ENCODE results near the gene TEKT3.
A peak's percentile ranks its signal among the peaks of the same experiment; 100 is the strongest.

The TEKT3 gene

GRCh38 chr17:15262291-15263205, 78.8 kb downstream of the TEKT3 start (continued):
- TF ChIP-seq PRDM10 (tag by site-specific recombination; IDR thresholded peaks at IDR 0.05) (0 out of 2 replicates have a peak, but pooled peaks have one; percentile 28), ZBTB11 (tag by site-specific recombination; conservative IDR thresholded peaks at IDR 0.05; ENCODE audit: low read depth) (peak; percentile 21; the same call in 1 of the 2 replicates), ZNF629 (tag by site-specific recombination; IDR thresholded peaks at IDR 0.05) (peak; percentile 53; the same call in 1 of the 2 replicates), GLIS1 (tag by site-specific recombination; IDR thresholded peaks at IDR 0.05) (peak; percentile 67), ZFP69B (tag by site-specific recombination; IDR thresholded peaks at IDR 0.05) (peak; percentile 95), ZNF433 (tag by site-specific recombination; IDR thresholded peaks at IDR 0.05; ENCODE audit: low read depth) (no peak), SP3 (tag by site-specific recombination; IDR thresholded peaks at IDR 0.05) (peak; percentile 85), ZNF560 (tag by site-specific recombination; IDR thresholded peaks at IDR 0.05; ENCODE audit: borderline replicate concordance) (no peak), KLF16 (tag by site-specific recombination; IDR thresholded peaks at IDR 0.05) (0 out of 2 replicates have a peak, but pooled peaks have one; percentile 55), ZNF366 (tag by site-specific recombination; conservative IDR thresholded peaks at IDR 0.05) (peak; percentile 58), CTCF (tag by site-specific recombination; IDR thresholded peaks at IDR 0.05) (peak; percentile 54; the same call in 1 of the 2 replicates), ZNF335 (tag by site-specific recombination; conservative IDR thresholded peaks at IDR 0.05) (peak; percentile 87), PATZ1 (tag by site-specific recombination; IDR thresholded peaks at IDR 0.05) (peak; percentile 75), SP7 (tag by site-specific recombination; IDR thresholded peaks at IDR 0.05) (peak; percentile 51; the same call in 1 of the 2 replicates), ZBTB48 (tag by site-specific recombination; IDR thresholded peaks at IDR 0.05) (peak; percentile 63), EGR2 (tag by site-specific recombination; IDR thresholded peaks at IDR 0.05; ENCODE audit: low read depth) (peak; percentile 35; the same call in 1 of the 2 replicates), ZBTB26 (tag by site-specific recombination; optimal IDR thresholded peaks at IDR 0.05) (peak; percentile 80), ZFHX2 (tag by site-specific recombination; conservative IDR thresholded peaks at IDR 0.05) (peak; percentile 65; the same call in 1 of the 2 replicates), ZXDB (tag by site-specific recombination; IDR thresholded peaks at IDR 0.05) (peak; percentile 28; the same call in 1 of the 2 replicates), WT1 (tag by site-specific recombination; IDR thresholded peaks at IDR 0.05) (peak; percentile 55; the same call in 1 of the 2 replicates), GLIS2 (tag by site-specific recombination; IDR thresholded peaks at IDR 0.05) (peak; percentile 88), KLF7 (tag by site-specific recombination; IDR thresholded peaks at IDR 0.05; ENCODE audit: borderline replicate concordance) (peak; percentile 97), PRDM1 (tag by site-specific recombination; IDR thresholded peaks at IDR 0.05) (peak; percentile 88), ZBTB8A (tag by site-specific recombination; IDR thresholded peaks at IDR 0.05) (peak; percentile 88; the same call in 1 of the 2 replicates)
